DMS153 (cell line): Measurements from ENCODE around the gene SLC18A2.

ENCODE experiments used
- DNase-seq: peaks from one replicate; lab custom pipeline; 2025; lab: John Stamatoyannopoulos, UW

SLC18A2 gene

DNA sequence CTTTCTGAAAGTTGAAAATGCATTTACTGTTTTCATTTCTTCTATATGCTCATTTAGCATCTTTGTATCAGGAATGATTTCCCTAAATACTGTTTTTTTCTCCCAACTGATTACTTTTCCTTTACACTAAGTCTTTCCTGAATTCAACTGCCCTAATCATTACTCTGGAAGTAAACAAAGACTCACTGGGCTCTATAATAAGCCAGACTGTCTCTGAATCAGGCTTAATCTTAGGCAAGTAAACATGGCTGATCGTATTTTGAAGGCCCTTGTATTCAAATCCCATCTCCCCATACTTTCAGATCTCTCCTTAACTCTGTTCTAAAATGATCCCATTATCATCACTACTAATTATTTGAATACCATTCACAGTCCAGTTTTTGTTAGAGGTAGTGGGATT is 72.7 kb downstream of the SLC18A2 start:
- no peak for DNase-seq

DNA sequence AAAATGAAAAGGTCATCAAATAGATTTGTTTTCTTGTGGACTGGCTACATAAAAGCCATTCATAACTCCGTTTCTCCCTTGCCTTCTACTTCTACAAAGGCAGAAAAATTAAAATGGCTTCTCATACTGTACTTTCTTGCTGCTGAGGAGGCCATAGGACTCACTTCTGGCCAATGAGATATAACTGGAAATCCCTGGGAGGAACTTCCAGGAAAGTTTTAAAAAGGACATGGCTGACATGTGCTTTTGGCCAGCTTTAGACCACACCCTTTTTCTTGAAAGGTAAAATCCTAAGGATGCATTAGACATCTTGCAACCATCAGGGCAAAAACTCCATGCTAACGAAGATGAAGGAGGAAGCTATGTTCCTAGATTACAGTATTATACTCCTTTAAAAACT is 75.8 kb downstream of the SLC18A2 start:
- DNase-seq = no peak

DNA sequence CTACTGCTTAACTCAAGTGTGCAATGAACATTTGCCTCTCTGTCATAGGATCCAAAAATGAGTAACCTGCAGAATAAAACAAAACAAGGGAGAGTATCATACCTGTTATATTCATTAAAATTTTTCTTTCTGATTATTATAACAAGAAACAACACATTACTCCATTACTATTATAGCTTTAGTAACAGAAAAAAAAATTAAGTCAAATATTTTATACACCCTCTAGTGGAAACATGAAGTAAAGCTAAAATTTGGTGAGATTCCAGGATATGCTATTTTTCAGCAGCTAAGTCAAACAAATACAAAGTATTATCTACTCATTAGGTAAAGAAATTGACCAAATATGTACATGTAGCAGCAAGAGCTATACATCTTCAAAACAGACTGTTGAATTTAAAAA is 78.0 kb downstream of the SLC18A2 start:
- DNase-seq = no peak

GRCh38 chr10:117320050-117320665 is 79.2 kb downstream of the SLC18A2 start:
- no peak for DNase-seq

- no peak for DNase-seq
Measured at GRCh38 chr10:117322260-117322659, 81.3 kb downstream of the SLC18A2 start.

DNA sequence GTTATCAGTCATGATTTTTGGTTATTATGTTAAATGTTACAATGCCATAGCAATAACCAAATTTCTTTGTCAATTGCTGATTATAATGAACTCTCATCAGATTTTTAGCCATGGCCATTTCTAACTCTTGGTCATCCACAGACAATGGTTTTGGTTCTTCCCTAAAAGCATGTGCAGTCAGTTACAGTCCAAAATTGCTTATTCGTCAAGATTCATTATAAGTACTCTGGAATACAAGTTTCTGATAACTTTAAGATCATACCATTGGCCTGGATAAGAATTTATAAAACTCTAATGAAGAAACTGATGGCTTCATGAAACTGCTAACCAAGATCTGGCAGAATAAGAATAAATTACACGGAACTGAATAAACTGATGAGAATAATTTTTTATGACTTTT is 83.5 kb downstream of the SLC18A2 start:
- DNase-seq = no peak

DNA sequence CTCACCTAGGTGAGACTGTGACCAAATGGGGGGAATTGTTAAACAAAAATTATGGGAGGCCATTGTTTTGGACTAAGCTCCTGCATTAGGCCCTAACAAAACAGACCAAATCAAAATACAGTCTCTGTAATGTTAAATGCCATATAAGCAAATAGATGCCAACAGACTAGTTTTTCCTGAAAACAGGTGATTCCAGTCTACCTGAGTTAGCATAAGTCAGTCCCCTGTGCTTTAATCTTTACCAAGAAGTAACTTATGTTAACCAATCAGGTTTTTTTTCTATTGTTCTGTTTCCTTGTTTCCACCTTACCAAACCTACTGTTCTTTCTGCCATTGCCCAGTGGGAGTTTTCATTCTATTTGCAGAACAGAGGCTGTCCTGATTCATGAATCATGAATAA is 86.3 kb downstream of the SLC18A2 start:
- DNase-seq = no peak
